ENCODE data around the gene MOGAT1. TPM values are rescaled to one million over a fixed set of nuclear protein-coding genes. Genes with fewer than 3 reads are reported as not detected.

MOGAT1 gene
- total RNA-seq, 1 experiment from 2014 or later: not detected

DNA sequence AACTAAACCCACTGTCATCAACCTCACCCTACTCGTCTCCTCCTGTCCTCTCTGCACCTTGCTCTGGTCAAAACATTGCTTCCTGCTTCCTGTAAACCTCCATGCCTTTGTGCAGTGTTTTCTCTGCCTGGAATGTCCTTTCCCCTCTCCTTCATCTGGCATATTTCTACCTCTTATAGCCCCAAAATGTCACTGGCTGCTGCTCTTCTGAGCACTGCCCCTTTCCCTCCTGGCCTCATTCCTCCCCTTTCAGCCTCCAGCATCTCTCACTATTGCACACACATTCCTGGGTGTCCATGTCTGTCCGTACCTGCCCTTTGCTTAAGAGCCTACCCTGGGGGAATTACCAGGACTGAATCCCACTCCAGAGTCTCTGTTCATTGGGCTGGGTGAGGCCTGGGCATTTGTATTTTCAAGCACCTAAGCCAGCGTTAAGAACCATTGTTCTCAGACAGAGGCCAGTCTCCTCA is 84.9 kb downstream of the MOGAT1 start:
- BruUV-seq (replicated peaks): no TSS peak

GRCh38 chr2:222756951-222757650 is 85.6 kb downstream of the MOGAT1 start:
- Mint-ChIP-seq H3K4me1 (ENCODE audit: insufficient read depth, unreplicated experiment) (peaks cover 28% of the 10 kb centered on the region), H3K27me3 (ENCODE audit: insufficient read depth, unreplicated experiment) (no peaks in the 10 kb centered on the region), H3K36me3 (ENCODE audit: insufficient read depth, unreplicated experiment) (no peaks in the 10 kb centered on the region), H3K27ac (ENCODE audit: low read depth, unreplicated experiment) (peak overlapping the region; percentile 88), H3K9me3 (ENCODE audit: unreplicated experiment) (no peaks in the 10 kb centered on the region), H3K4me3 (ENCODE audit: unreplicated experiment) (peak overlapping the region; percentile 26)
- intact Hi-C loops (cut with micrococcal nuclease): no loop called here
- peak; percentile 69 for DNase-seq (ENCODE audit: unreplicated experiment)
- ChIA-PET POLR2A (interaction anchor here (0.7 to 1.7 kb wide), 11 partner anchors 10 to 106 kb away, joined by 3 to 7 read pairs (median 4); partner anchors contain the start of gene ACSL3), CTCF (interaction anchor here (0.6 to 1.4 kb wide), 4 partner anchors 40 to 146 kb away, joined by 3 to 4 read pairs (median 4); no protein-coding TSS in a partner anchor)
- no peak for TF ChIP-seq CTCF (IDR thresholded peaks at IDR 0.05; ENCODE audit: unreplicated experiment)
- no TSS peak for BruUV-seq (replicated peaks)

More for the DNA sequence above, 84.9 kb downstream of the MOGAT1 start:
- intact Hi-C loops (cut with micrococcal nuclease): no loop called here
- TF ChIP-seq CTCF (IDR thresholded peaks at IDR 0.05; ENCODE audit: unreplicated experiment): no peak
- Mint-ChIP-seq H3K36me3 (ENCODE audit: insufficient read depth, unreplicated experiment) (no peaks in the 10 kb centered on the region), H3K4me3 (ENCODE audit: unreplicated experiment) (peak overlapping the region; percentile 7), H3K9me3 (ENCODE audit: unreplicated experiment) (no peaks in the 10 kb centered on the region), H3K27me3 (ENCODE audit: insufficient read depth, unreplicated experiment) (no peaks in the 10 kb centered on the region), H3K27ac (ENCODE audit: low read depth, unreplicated experiment) (peak overlapping the region; percentile 88), H3K4me1 (ENCODE audit: insufficient read depth, unreplicated experiment) (peaks cover 28% of the 10 kb centered on the region)
- ChIA-PET CTCF (interaction anchor here (0.6 to 1.0 kb wide), 3 partner anchors 40 to 164 kb away, joined by 3 to 4 read pairs (median 3); no protein-coding TSS in a partner anchor), POLR2A (interaction anchor here (0.7 to 1.7 kb wide), 8 partner anchors 11 to 105 kb away, joined by 3 to 7 read pairs (median 4); partner anchors contain the start of gene ACSL3)
- peak; percentile 27 for DNase-seq (ENCODE audit: unreplicated experiment)

Other genes starting within 250 kb of the MOGAT1 start
- 33.3 and 47.4 TPM in 2 replicates for gene SGPP2, start 247.1 kb upstream of the MOGAT1 start, total RNA-seq (2022)
- 44.8 and 70.3 TPM in 2 replicates for gene FARSB, start 15.6 kb upstream of the MOGAT1 start, total RNA-seq (2022)
- 183 and 203 TPM in 2 replicates for gene ACSL3, start 189.4 kb downstream of the MOGAT1 start, total RNA-seq (2022)